Measurements from ENCODE around the gene IL21.

- TF ChIP-seq CTCF (optimal IDR thresholded peaks at IDR 0.05 in 1 of 3, IDR thresholded peaks at IDR 0.05 in 1 of 3, conservative IDR thresholded peaks at IDR 0.05 in 1 of 3; ENCODE audit: extremely low read depth in 1 of 3, insufficient read depth in 2 of 3, low read length in 3 of 3), result no peak
- no peak for TF ChIP-seq EZH2 (IDR thresholded peaks at IDR 0.05; ENCODE audit: low read length)
These were observed 14.3 kb upstream of the IL21 start for GRCh38 chr4:122635205-122635604.

Data from keratinocyte (primary cell).